D341Med (cell line): ENCODE results near the gene HSPA12A.
A peak's percentile ranks its signal among the peaks of the same experiment; 100 is the strongest.

Experiments
- DNase-seq: peaks from one replicate; pipeline ENCODE4 v3.0.0; 2012; ENCODE audit warnings: low spot score

Gene HSPA12A

GRCh38 chr10:116690356-116691322, 51.7 kb downstream of the HSPA12A start:
- DNase-seq = no peak

GRCh38 chr10:116689744-116690143, 52.6 kb downstream of the HSPA12A start:
- DNase-seq = no peak

- DNase-seq = no peak
These were observed 53.4 kb downstream of the HSPA12A start for GRCh38 chr10:116688741-116689495.

GRCh38 chr10:116688241-116688711, 54.1 kb downstream of the HSPA12A start:
- no peak for DNase-seq

- no peak for DNase-seq
These were observed 54.7 kb downstream of the HSPA12A start for GRCh38 chr10:116687633-116688032.

- no peak for DNase-seq
These were observed 55.7 kb downstream of the HSPA12A start for GRCh38 chr10:116686632-116687031.

- DNase-seq = no peak
These were observed 56.6 kb downstream of the HSPA12A start for GRCh38 chr10:116685807-116686206.

GRCh38 chr10:116684781-116685180, 57.6 kb downstream of the HSPA12A start:
- no peak for DNase-seq

- no peak for DNase-seq
These were observed 58.5 kb downstream of the HSPA12A start for GRCh38 chr10:116683821-116684220.

- no peak for DNase-seq
These were observed 59.2 kb downstream of the HSPA12A start for GRCh38 chr10:116683166-116683565.

- DNase-seq = no peak
These were observed 63.0 kb downstream of the HSPA12A start for GRCh38 chr10:116679351-116679750.

GRCh38 chr10:116676633-116677032, 65.7 kb downstream of the HSPA12A start:
- no peak for DNase-seq

- DNase-seq = no peak
These were observed 66.2 kb downstream of the HSPA12A start for GRCh38 chr10:116676118-116676517.

- no peak for DNase-seq
These were observed 67.4 kb downstream of the HSPA12A start for GRCh38 chr10:116674901-116675423.

GRCh38 chr10:116673866-116674265, 68.5 kb downstream of the HSPA12A start:
- DNase-seq = no peak

GRCh38 chr10:116672891-116673290, 69.5 kb downstream of the HSPA12A start:
- no peak for DNase-seq

GRCh38 chr10:116671274-116671926, 71.0 kb downstream of the HSPA12A start:
- no peak for DNase-seq

GRCh38 chr10:116670706-116671105, 71.7 kb downstream of the HSPA12A start:
- DNase-seq = no peak

GRCh38 chr10:116669832-116670644, 72.3 kb downstream of the HSPA12A start:
- DNase-seq = peak; percentile 48

GRCh38 chr10:116669080-116669479, 73.3 kb downstream of the HSPA12A start:
- no peak for DNase-seq

GRCh38 chr10:116668446-116668845, 73.9 kb downstream of the HSPA12A start:
- DNase-seq = no peak
